Neural cell (in vitro differentiated cells): ENCODE results near the gene ZFAND2A. TPM values are rescaled to one million over a fixed set of nuclear protein-coding genes. Genes with fewer than 3 reads are reported as not detected.

Experiments
- H2AFZ ChIP-seq: fragments of 200-600, 300-800 bp; sonication (generic), shearing (Covaris generic); 2 replicates; pipeline ENCODE4 v1.6.0; 2014; ENCODE audit warnings: low read depth, mild to moderate bottlenecking, antibody characterized with exemption, low read length, moderate library complexity
- H3F3A ChIP-seq: fragments of 200-600 bp; shearing (Covaris generic); 2 replicates; pipeline ENCODE4 v1.6.1; 2016; ENCODE audit warnings: mild to moderate bottlenecking, moderate library complexity, mixed read lengths, antibody characterized with exemption, low read length; ENCODE audit not compliant: insufficient read depth, poor library complexity, severe bottlenecking
- H3K27ac ChIP-seq: fragments of 200-600, 300-800 bp; sonication (generic), shearing (Covaris generic); 2 replicates; pipeline ENCODE4 v1.5.1; 2014; ENCODE audit warnings: mild to moderate bottlenecking, low read length, moderate library complexity
- H3K27me3 ChIP-seq: fragments of 300-800, 200-600 bp; sonication (generic), shearing (Covaris generic); 2 replicates; pipeline ENCODE4 v1.6.0; 2014; ENCODE audit warnings: mild to moderate bottlenecking, low read depth, low read length, moderate library complexity; ENCODE audit not compliant: insufficient read depth
- H3K36me3 ChIP-seq: fragments of 300-800, 200-600 bp; sonication (generic), shearing (Covaris generic); 2 replicates; pipeline ENCODE4 v1.5.1; 2014; ENCODE audit warnings: mild to moderate bottlenecking, antibody characterized with exemption, low read length, moderate library complexity; ENCODE audit not compliant: insufficient read depth
- H3K4me2 ChIP-seq: fragments of 300-800, 200-600 bp; sonication (generic), shearing (Covaris generic); 2 replicates; pipeline ENCODE4 v1.6.0; 2014; ENCODE audit warnings: mild to moderate bottlenecking, low read length
- H3K4me3 ChIP-seq: fragments of 300-800, 200-600 bp; sonication (generic), shearing (Covaris generic); 2 replicates; pipeline ENCODE4 v1.5.1; 2014; ENCODE audit warnings: mild to moderate bottlenecking, low read length, moderate library complexity
- H3K79me2 ChIP-seq: fragments of 200-600 bp; shearing (Covaris generic); replicated peaks from 2 replicates; pipeline ENCODE4 v1.6.0; 2014; ENCODE audit warnings: mild to moderate bottlenecking, low read length, moderate library complexity; ENCODE audit not compliant: insufficient read depth
- H3K9ac ChIP-seq: fragments of 300-800, 200-600 bp; sonication (generic), shearing (Covaris generic); 2 replicates; pipeline ENCODE4 v1.6.1; 2016; ENCODE audit warnings: mild to moderate bottlenecking, low read length, mixed read lengths
- H3K9me2 ChIP-seq: fragments of 200-600 bp; shearing (Covaris generic); 2 replicates; pipeline ENCODE4 v1.6.1; 2016; ENCODE audit warnings: mild to moderate bottlenecking, low read length, mixed read lengths; ENCODE audit not compliant: insufficient read depth
- H3K9me3 ChIP-seq: fragments of 200-600, 300-800 bp; sonication (generic), shearing (Covaris generic); 2 replicates; pipeline ENCODE4 v1.6.1; 2016; ENCODE audit warnings: mild to moderate bottlenecking, mixed run types, low read length, moderate library complexity, mixed read lengths
- H4K20me1 ChIP-seq: fragments of 200-600 bp; shearing (Covaris generic); 2 replicates; pipeline ENCODE4 v1.6.1; 2016; ENCODE audit warnings: mild to moderate bottlenecking, mixed run types; ENCODE audit not compliant: insufficient read depth
- CTCF ChIP-seq: fragments of 450-650 bp; IDR thresholded peaks from 2 replicates; pipeline ENCODE4 v1.5.1; 2014; ENCODE audit warnings: antibody characterized with exemption, mild to moderate bottlenecking, moderate library complexity; ENCODE audit not compliant: poor library complexity, severe bottlenecking
- EP300 ChIP-seq: fragments of 450-650 bp; conservative IDR thresholded peaks from 2 replicates; pipeline ENCODE4 v1.6.1; 2014; ENCODE audit warnings: antibody characterized with exemption, mild to moderate bottlenecking, moderate library complexity; ENCODE audit not compliant: poor library complexity, severe bottlenecking
- EZH2 ChIP-seq: fragments of 200-600, 300-800 bp; shearing (Covaris generic), sonication (generic); IDR thresholded peaks from 2 replicates; pipeline ENCODE4 v1.6.1; 2014; ENCODE audit warnings: antibody characterized with exemption, low read length, borderline replicate concordance, mild to moderate bottlenecking; ENCODE audit not compliant: insufficient read depth, poor library complexity, severe bottlenecking
- MXI1 ChIP-seq: fragments of 450-650 bp; conservative IDR thresholded peaks from 2 replicates; pipeline ENCODE4 v1.6.1; 2014; ENCODE audit warnings: antibody characterized with exemption, mild to moderate bottlenecking; ENCODE audit not compliant: poor library complexity, severe bottlenecking
- POLR2AphosphoS5 ChIP-seq: IDR thresholded peaks from 2 replicates; pipeline ENCODE4 v1.6.1; 2012
- RAD21 ChIP-seq: fragments of 450-650 bp; conservative IDR thresholded peaks from 2 replicates; pipeline ENCODE4 v1.6.1; 2014; ENCODE audit warnings: antibody characterized with exemption, mild to moderate bottlenecking, moderate library complexity
- SMC3 ChIP-seq: fragments of 450-650 bp; conservative IDR thresholded peaks from 2 replicates; pipeline ENCODE4 v1.6.1; 2014; ENCODE audit warnings: antibody characterized with exemption, mild to moderate bottlenecking, moderate library complexity; ENCODE audit not compliant: poor library complexity
- TAF1 ChIP-seq: IDR thresholded peaks from 2 replicates; pipeline ENCODE4 v1.6.1; 2012; ENCODE audit warnings: low read depth
- polyA plus RNA-seq: library from polyadenylated mRNA; depleted of rRNA; stranded (reverse); fragments of >200 nt; gene quantifications from 2 replicates; pipeline ENCODE4 v1.2.3, GENCODE V29; 2014
- TF ChIP-seq, protein P1 (sequence below): IDR thresholded peaks from 2 replicates; pipeline ENCODE4 v1.6.1; 2012; ENCODE audit warnings: borderline replicate concordance

Gene ZFAND2A
- polyA plus RNA-seq, 1 donor from 2014 or later = 69.9 TPM

- H3K9me3 ChIP-seq = peaks cover 3% of the 10 kb centered on the region
- no peak overlapping the region for H3K4me2 ChIP-seq
- H3K36me3 ChIP-seq = no peaks in the 10 kb centered on the region
- H3F3A ChIP-seq = no peaks in the 10 kb centered on the region
- H3K9ac ChIP-seq = no peak overlapping the region
- H3K9me2 ChIP-seq = no peaks in the 10 kb centered on the region
- H3K79me2 ChIP-seq = no peaks in the 10 kb centered on the region
- no peaks in the 10 kb centered on the region for H4K20me1 ChIP-seq
- no peak overlapping the region for H3K4me3 ChIP-seq
- H2AFZ ChIP-seq = no peak overlapping the region
- H3K27me3 ChIP-seq = no peaks in the 10 kb centered on the region
- no peak overlapping the region for H3K27ac ChIP-seq
- TF ChIP-seq SMC3 = no peak
Measured at GRCh38 chr7:1181640-1182039, 21.6 kb upstream of the ZFAND2A start.

- Histone ChIP-seq H4K20me1 (no peaks in the 10 kb centered on the region), H2AFZ (no peak overlapping the region), H3K9ac (no peak overlapping the region), H3K27ac (no peak overlapping the region), H3K9me3 (peaks cover 3% of the 10 kb centered on the region), H3K9me2 (no peaks in the 10 kb centered on the region), H3K4me2 (no peak overlapping the region), H3F3A (no peaks in the 10 kb centered on the region), H3K27me3 (no peaks in the 10 kb centered on the region), H3K79me2 (no peaks in the 10 kb centered on the region), H3K4me3 (no peak overlapping the region), H3K36me3 (no peaks in the 10 kb centered on the region)
- TF ChIP-seq EZH2 (no peak), TAF1 (no peak), SMC3 (no peak), CTCF (no peak), MXI1 (no peak), EP300 (no peak), POLR2AphosphoS5 (no peak), RAD21 (no peak)
- TF ChIP-seq, protein P1, sequence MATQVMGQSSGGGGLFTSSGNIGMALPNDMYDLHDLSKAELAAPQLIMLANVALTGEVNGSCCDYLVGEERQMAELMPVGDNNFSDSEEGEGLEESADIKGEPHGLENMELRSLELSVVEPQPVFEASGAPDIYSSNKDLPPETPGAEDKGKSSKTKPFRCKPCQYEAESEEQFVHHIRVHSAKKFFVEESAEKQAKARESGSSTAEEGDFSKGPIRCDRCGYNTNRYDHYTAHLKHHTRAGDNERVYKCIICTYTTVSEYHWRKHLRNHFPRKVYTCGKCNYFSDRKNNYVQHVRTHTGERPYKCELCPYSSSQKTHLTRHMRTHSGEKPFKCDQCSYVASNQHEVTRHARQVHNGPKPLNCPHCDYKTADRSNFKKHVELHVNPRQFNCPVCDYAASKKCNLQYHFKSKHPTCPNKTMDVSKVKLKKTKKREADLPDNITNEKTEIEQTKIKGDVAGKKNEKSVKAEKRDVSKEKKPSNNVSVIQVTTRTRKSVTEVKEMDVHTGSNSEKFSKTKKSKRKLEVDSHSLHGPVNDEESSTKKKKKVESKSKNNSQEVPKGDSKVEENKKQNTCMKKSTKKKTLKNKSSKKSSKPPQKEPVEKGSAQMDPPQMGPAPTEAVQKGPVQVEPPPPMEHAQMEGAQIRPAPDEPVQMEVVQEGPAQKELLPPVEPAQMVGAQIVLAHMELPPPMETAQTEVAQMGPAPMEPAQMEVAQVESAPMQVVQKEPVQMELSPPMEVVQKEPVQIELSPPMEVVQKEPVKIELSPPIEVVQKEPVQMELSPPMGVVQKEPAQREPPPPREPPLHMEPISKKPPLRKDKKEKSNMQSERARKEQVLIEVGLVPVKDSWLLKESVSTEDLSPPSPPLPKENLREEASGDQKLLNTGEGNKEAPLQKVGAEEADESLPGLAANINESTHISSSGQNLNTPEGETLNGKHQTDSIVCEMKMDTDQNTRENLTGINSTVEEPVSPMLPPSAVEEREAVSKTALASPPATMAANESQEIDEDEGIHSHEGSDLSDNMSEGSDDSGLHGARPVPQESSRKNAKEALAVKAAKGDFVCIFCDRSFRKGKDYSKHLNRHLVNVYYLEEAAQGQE = no peak
Measured at GRCh38 chr7:1181031-1181430, 21.0 kb upstream of the ZFAND2A start.

DNA sequence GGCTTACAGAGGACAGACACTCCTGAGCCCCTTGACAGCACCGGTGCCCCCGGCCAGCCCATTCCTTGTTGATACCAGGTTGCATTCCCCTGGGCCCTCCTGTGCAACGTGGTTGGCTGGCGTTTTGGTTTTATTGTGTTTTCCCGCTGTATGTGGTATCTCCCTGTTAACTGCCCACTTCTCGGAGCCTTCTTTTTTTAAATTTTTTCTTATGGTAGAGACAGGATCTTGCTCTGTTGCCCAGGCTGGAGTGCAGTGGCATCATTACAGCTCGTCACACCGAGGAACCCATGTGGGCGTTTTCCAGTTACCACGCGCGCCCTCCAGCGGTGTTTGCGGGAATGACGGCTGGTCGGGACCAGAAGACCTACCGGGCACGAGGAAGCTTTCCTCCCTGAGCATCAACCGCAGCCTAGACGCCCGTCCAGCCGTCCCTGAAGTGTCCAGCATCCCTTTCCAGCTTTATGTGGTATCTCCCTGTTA is 16.9 kb upstream of the ZFAND2A start:
- Histone ChIP-seq H3K9ac (no peak overlapping the region), H3K9me3 (peaks cover 3% of the 10 kb centered on the region), H3K4me2 (no peak overlapping the region), H2AFZ (no peak overlapping the region), H3F3A (no peaks in the 10 kb centered on the region), H3K36me3 (no peaks in the 10 kb centered on the region), H3K9me2 (no peaks in the 10 kb centered on the region), H3K27ac (no peak overlapping the region), H3K27me3 (no peaks in the 10 kb centered on the region), H3K4me3 (no peak overlapping the region), H3K79me2 (no peaks in the 10 kb centered on the region), H4K20me1 (no peaks in the 10 kb centered on the region)
- TF ChIP-seq, protein P1 = no peak
- no peak for TF ChIP-seq RAD21
- TF ChIP-seq EP300 = no peak
- no peak for TF ChIP-seq MXI1
- TF ChIP-seq SMC3 = no peak
- no peak for TF ChIP-seq CTCF
- TF ChIP-seq POLR2AphosphoS5 = no peak
- no peak for TF ChIP-seq TAF1
